Measurements from ENCODE around the gene FNBP1.

Gene FNBP1

GRCh38 chr9:129865668-129866320 lies 177.2 kb downstream of the FNBP1 start:
- no peak for TF ChIP-seq CTCF (IDR thresholded peaks at IDR 0.05)
- Histone ChIP-seq H3K27ac (no peak overlapping the region), H3K4me3 (no peak overlapping the region)
- no peak for DNase-seq (ENCODE audit: low spot score)

- no peak overlapping the region for H3K27ac ChIP-seq
- TF ChIP-seq CTCF (IDR thresholded peaks at IDR 0.05): no peak
- no peak for DNase-seq (ENCODE audit: low spot score)
- no peak overlapping the region for H3K4me3 ChIP-seq
Measured at GRCh38 chr9:129864991-129865647, 177.9 kb downstream of the FNBP1 start.

DNA sequence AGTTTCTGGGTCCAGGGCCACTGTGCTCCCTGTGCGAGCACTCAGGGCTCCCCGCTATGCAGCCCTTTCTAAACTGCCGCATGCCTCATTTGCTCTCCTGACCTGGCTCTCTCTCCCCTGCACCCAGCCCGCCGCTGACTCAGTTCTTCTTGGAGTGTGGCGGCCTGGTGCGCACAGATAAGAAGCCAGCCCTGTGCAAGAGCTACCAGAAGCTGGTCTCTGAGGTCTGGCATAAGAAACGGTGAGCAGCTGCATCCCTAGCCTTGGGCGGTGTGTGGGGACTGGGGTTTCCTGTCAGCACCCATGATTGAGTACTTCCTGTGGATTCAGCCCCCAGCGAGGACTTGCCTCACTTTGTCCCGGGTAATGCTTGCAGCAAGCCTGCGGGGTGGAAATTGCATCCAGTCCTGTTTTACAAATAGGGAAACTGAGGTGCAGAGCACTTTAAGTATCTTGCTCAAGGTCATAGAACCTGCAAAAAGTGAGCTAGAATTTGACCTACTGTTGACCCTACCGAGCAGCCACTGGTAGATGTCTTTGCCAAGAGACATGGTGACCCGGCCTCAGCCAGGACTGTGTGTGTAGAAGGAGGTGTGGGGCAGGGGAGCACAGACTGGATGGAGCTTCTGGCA lies 179.8 kb downstream of the FNBP1 start:
- TF ChIP-seq CTCF (IDR thresholded peaks at IDR 0.05): no peak
- H3K27ac ChIP-seq: no peak overlapping the region
- no peak overlapping the region for H3K4me3 ChIP-seq
- no peak for DNase-seq (ENCODE audit: low spot score)

- no peak for DNase-seq (ENCODE audit: low spot score)
- Histone ChIP-seq H3K4me3 (no peak overlapping the region), H3K27ac (no peak overlapping the region)
- no peak for TF ChIP-seq CTCF (IDR thresholded peaks at IDR 0.05)
Measured at GRCh38 chr9:129861447-129861827, 181.6 kb downstream of the FNBP1 start.

- DNase-seq (ENCODE audit: low spot score): no peak
- no peak overlapping the region for H3K27ac ChIP-seq
- no peak overlapping the region for H3K4me3 ChIP-seq
- TF ChIP-seq CTCF (IDR thresholded peaks at IDR 0.05): no peak
Measured at GRCh38 chr9:129860653-129861446, 182.1 kb downstream of the FNBP1 start.

- H3K4me3 ChIP-seq: no peak overlapping the region
- DNase-seq (ENCODE audit: low spot score): no peak
- TF ChIP-seq CTCF (IDR thresholded peaks at IDR 0.05): no peak
- H3K27ac ChIP-seq: no peak overlapping the region
Measured at GRCh38 chr9:129858167-129858962, 184.6 kb downstream of the FNBP1 start.

Measured in coronary artery (tissue), 2 donors.